ENCODE results near the gene OXT. TPM values are rescaled to one million over a fixed set of nuclear protein-coding genes. Genes with fewer than 3 reads are reported as not detected.

The OXT gene
- total and polyA plus RNA-seq, 2 of the 8 experiments (the other 6 are each of a cell fraction or from before 2014, with no cell fraction given): not detected

- Histone ChIP-seq H2BK120ac (replicated peaks; ENCODE audit: low read depth, low read length) (no peak overlapping the region), H3K4me2 (ENCODE audit: insufficient read depth in 1 of 2, low read depth in 2 of 2, low read length in 2 of 2) (no peak overlapping the region), H3K18ac (ENCODE audit: extremely low read depth, low read length) (no peak overlapping the region), H4K20me1 (replicated peaks in 1 of 2; ENCODE audit: control insufficient read depth in 1 of 2, insufficient read depth in 2 of 2, low read length in 2 of 2) (peaks cover 2 to 4% of the 10 kb centered on the region in 2 experiments), H3K4ac (replicated peaks; ENCODE audit: insufficient read length, low read depth, low read length) (no peak overlapping the region), H2BK20ac (ENCODE audit: low read length) (no peak overlapping the region), H3K4me1 (replicated peaks in 1 of 4; ENCODE audit: control insufficient read depth in 3 of 4, insufficient read depth in 4 of 4, low read length in 3 of 4) (peaks cover 0 to 9% (median 4%) of the 10 kb centered on the region in 4 experiments; a peak in 5 of 7 replicates), H3K27me3 (replicated peaks in 1 of 4; ENCODE audit: control insufficient read depth in 3 of 4, extremely low read depth in 1 of 4, insufficient read depth in 3 of 4, low read length in 3 of 4) (no peaks in the 10 kb centered on the region), H3K79me2 (ENCODE audit: control insufficient read depth in 1 of 2, insufficient read depth in 2 of 2, low read length in 2 of 2) (no peaks in the 10 kb centered on the region), H3K9ac (replicated peaks in 1 of 4; ENCODE audit: extremely low read depth in 1 of 4, low read depth in 3 of 4, low read length in 3 of 4) (no peak overlapping the region), H3K14ac (ENCODE audit: insufficient read length) (no peak overlapping the region), H2AK5ac (ENCODE audit: low read depth, low read length) (no peak overlapping the region), H4K91ac (replicated peaks; ENCODE audit: insufficient read length, low read length) (no peak overlapping the region), H3K79me1 (ENCODE audit: low read depth, low read length) (no peaks in the 10 kb centered on the region), H2AFZ (ENCODE audit: low read length) (no peak overlapping the region), H2BK5ac (ENCODE audit: low read depth, low read length) (no peak overlapping the region), H3K36me3 (ENCODE audit: control insufficient read depth in 2 of 4, insufficient read depth in 4 of 4, low read length in 3 of 4) (peaks cover 24 to 45% (median 33%) of the 10 kb centered on the region in 4 experiments), H2BK15ac (ENCODE audit: low read length) (no peak overlapping the region), H3K9me3 (ENCODE audit: insufficient read depth in 2 of 2, low read depth in 1 of 2, low read length in 1 of 2) (no peaks in the 10 kb centered on the region), H3K27ac (ENCODE audit: low read depth, low read length) (no peak overlapping the region), H4K8ac (ENCODE audit: extremely low read depth, insufficient read depth, low read length) (no peak overlapping the region), H3K4me3 (ENCODE audit: extremely low read depth in 1 of 4, insufficient read depth in 2 of 4, low read depth in 3 of 4, low read length in 4 of 4) (no peak overlapping the region), H4K5ac (ENCODE audit: insufficient read length, low read depth, low read length) (no peak overlapping the region), H3K23me2 (ENCODE audit: low read depth, low read length) (no peaks in the 10 kb centered on the region), H2BK12ac (ENCODE audit: low read depth, low read length) (no peak overlapping the region), H3K56ac (replicated peaks; ENCODE audit: insufficient read length, low read depth, low read length) (no peak overlapping the region), H3K23ac (ENCODE audit: insufficient read length) (no peak overlapping the region)
- TF ChIP-seq ZNF274 (IDR thresholded peaks at IDR 0.05; ENCODE audit: borderline replicate concordance, extremely low read depth, low read length) (no peak), BCL11A (IDR thresholded peaks at IDR 0.05; ENCODE audit: low read depth in 2 of 2, low read length in 2 of 2) (no peak), NANOG (IDR thresholded peaks at IDR 0.05; ENCODE audit: insufficient read depth, low read depth, low read length, poor library complexity, severe bottlenecking) (no peak), SP4 (IDR thresholded peaks at IDR 0.05; ENCODE audit: low read length) (no peak), TAF7 (optimal IDR thresholded peaks at IDR 0.05; ENCODE audit: borderline replicate concordance, low read depth, low read length) (no peak), RBBP5 (IDR thresholded peaks at IDR 0.05; ENCODE audit: borderline replicate concordance, low read depth, low read length) (no peak)
- DNase-seq (ENCODE audit: low read depth in 1 of 2, low spot score in 2 of 2) (no peak), FAIRE-seq (no peak)
- ChIA-PET CTCF (ENCODE audit: partially characterized antibody) (interaction anchor here (1.9 kb wide), 1 partner anchor 16 kb away, joined by 6 read pairs; no protein-coding TSS in a partner anchor), POLR2A (ENCODE audit: partially characterized antibody) (no interaction called here)
- WGBS, 2 experiments (ENCODE audit: extremely low coverage in 1 of 2, insufficient coverage in 1 of 2, insufficient read length in 1 of 2, insufficient replicate concordance in 2 of 2, low coverage in 1 of 2, low lambda C conversion rate in 2 of 2, missing lambda C conversion rate in 1 of 2): 100% methylated on average over 3 of the region's 3 CpGs; no CpG with 5 or more reads in 1 of the 2 experiments
Observed at GRCh38 chr20:3037654-3038053, 33.8 kb upstream of the OXT start.

All from H1 (cell line).